Breast epithelium (tissue), 3 donors: ENCODE measurements around the gene CYP1B1.

Experiments used
- CTCF ChIP-seq, 3 donors: fragments of 450-650 bp; IDR thresholded peaks; one replicate each; pipeline ENCODE4 v1.5.1; 2016 to 2017; ENCODE audit warnings: antibody characterized with exemption in 3 of 3, mild to moderate bottlenecking in 3 of 3, moderate library complexity in 3 of 3
- POLR2A ChIP-seq: fragments of 450-650 bp; IDR thresholded peaks from one replicate; pipeline ENCODE4 v1.6.1; 2016; ENCODE audit warnings: antibody characterized with exemption, mild to moderate bottlenecking, moderate library complexity
- POLR2AphosphoS5 ChIP-seq, 3 donors: sonication (generic); formaldehyde crosslinking; IDR thresholded peaks; one replicate each; pipeline ENCODE4 v1.6.1; 2017; ENCODE audit warnings: antibody characterized with exemption in 3 of 3

DNA sequence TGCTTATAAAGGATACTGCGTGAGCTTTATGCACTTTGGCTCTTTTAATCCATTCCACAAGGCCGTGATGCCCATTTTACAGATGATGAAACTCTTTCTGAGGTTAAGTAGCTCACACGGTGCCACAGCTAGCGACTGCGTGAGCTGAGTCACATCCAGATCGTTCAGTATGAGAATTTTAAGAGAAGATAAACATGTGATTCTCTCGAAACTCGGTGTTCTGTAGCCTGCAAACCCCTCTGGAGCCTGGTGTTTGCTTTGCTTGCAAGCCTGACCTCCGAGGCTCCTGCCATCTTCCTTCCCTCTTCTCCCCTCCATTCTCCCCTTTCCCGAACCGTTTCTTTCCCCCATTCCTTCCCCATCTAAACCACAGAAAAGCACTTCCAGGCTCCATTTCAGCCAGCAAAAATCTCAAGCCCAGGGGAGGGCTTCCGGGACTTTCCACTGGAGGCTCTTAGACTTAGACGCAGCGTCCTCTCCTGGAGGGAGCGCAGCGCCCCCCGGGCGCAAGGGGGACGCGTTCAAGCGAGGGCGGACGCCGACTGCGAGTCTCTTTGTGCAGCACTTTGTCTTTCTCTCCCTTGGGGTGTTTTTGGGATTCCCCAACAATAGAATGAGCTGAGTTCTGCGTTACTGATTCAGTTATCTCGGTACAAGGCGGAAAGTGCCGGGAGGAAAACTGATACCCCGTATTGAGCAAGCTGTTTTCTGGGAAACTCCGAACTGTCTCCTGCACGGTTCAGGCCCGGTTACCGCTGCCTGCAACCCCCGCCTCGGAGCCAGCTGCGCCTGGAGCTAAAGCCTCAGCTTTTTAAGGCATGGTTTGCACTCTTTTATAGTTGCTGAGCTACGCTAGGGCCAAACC is 38.0 kb downstream of the CYP1B1 start:
- no peak for TF ChIP-seq CTCF (IDR thresholded peaks at IDR 0.05)
- no peak for TF ChIP-seq POLR2A
- TF ChIP-seq POLR2AphosphoS5 (IDR thresholded peaks at IDR 0.05) = no peak
